Tongue (tissue), 2 donors: ENCODE results near the gene TEAD2. TPM values are rescaled to one million over a fixed set of nuclear protein-coding genes. Genes with fewer than 3 reads are reported as not detected.
A peak's percentile ranks its signal among the peaks of the same experiment; 100 is the strongest.
"Not testable (repeated sequence)": the region's sequence is repeated elsewhere in the genome, so short reads cannot be mapped to it uniquely, and the experiment has no call there.

Experiments used
- DNase-seq: peaks from one replicate; pipeline ENCODE4 v3.0.0-alpha.2; 2015
- total RNA-seq: library from RNA; depleted of rRNA; stranded (reverse); fragments of >200 nt; gene quantifications from one replicate; pipeline ENCODE4 v1.2.3, GENCODE V29; 2014

Gene TEAD2
- total RNA-seq, 1 donor from 2014 or later = 30.9 TPM

DNA sequence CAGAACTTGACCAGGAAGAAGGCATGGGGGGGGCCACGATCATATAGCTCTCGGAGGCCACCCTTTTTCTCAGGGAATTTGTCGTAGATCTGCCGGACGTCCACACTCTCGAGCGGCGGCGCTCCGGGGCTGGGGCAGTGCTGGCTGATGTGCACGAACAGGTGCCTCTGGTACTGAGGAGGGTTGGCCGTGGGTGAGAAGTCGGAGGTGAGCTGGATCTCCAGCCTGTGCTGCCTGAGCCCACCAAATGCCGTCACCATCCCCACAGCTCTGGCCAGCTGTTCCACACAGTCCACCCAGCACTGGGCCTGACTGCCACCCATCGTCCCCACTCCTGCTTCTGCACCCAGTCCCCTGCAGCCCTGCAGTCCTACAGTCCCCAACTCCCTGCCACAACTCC lies 15.0 kb downstream of the TEAD2 start:
- DNase-seq = no peak

DNA sequence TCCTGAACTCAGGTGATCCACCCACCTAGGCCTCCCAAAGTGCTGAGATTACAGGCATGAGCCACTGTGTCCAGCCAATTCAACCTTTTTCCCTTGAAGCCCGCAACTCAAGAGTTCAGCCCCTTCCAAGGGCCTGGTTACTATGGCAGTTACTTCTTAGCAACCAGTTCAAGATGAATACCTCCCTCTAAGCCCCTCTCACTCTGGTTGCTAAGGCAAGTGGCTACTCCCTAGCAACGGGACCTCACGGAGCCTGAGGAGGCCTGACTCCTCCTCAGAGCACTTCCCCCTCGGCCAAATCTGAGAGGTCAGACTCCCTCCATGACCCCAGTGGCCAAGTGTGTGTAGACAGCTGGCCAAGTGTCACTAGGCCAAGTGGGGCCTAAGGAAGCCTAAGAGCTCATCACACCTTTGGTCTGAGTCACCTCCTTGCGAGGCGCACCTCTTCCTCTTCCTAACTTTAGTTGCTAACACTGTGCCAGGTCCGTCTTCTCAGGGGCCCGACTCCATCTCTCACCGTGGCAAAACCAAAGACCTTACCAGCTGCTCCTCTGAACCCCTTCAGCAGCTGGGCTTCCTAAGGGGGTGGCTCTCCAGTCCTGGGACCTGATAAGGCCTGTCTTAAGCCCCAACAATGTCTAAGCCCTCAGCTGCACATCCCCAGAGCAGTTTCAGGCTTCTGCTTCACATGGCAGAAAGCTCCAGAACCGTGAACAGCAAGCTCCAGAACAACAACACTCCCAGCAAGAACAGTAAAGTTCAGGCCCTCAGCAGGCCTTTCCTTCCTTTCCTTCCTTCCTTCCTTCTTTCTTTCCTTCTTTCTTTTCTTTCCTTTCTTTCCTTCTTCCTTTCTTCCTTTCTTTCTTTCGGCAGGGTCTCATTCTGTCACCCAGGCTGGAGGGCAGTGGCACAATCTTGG lies 17.5 kb downstream of the TEAD2 start:
- DNase-seq = no peak

- DNase-seq = no peak
Measured at GRCh38 chr19:49343123-49343522, 19.1 kb downstream of the TEAD2 start.

DNA sequence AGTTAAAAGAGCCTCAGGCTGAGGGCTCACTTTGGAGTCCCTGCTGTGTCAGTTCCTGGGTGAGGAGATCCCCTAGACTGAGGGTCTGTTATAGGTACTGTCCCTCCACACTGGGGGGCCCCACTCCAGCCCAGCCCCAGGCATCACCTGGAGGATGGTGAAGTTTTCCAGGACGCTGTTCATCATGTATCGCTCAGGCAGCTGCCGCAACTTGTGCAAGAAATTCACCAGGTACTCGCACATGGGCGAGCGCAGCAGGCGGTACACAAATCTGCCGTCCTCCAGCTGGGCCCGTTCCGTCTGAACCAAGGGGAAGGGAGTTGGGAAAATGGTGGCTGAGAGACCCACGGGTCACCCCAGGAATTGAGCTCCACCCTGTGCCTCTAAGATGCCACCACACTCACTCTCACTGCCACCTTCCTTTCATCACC lies 19.9 kb downstream of the TEAD2 start:
- no peak for DNase-seq

DNA sequence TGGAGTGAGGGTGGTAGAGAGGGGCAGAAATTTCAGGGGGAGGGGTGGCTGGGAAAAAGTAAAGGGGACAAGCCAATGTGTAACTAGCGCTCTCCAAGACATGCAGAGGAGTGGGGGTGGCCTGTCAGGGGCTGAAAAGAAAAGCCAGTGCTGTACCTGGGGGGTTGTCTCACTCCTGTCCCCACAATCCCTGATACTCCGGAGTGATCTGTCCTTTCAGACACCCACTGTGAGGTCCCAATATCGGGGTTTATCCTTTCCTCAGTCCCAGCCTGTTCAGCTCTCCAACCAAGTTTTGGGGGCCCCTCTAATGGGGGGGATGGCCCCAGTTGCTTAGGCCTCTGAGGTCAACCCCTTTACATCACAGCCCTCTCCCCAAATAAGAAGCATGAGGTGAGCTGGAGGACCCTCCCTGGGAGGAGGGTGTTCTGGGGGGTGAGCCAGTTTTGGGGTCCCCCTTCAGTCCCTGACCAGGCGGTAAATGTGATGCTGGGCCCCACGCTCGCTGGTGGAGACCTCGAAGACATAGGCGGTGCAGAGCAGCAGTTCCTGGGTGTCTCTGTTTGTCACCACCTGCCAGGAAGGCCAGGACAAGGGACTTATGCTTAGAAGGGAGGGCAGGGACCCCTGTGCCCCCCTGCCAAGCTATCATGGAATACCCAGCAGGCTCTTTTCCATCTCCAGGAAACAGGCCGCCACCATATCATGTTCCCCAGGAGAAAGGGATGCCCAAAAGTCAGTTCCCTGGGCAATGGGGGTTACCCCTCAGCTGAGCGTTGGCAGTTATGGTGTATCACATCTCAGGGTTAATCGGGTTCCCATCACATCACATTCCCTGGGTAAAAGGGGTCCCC lies 21.1 kb downstream of the TEAD2 start:
- no peak for DNase-seq

GRCh38 chr19:49340069-49340864 lies 21.9 kb downstream of the TEAD2 start:
- peak; percentile 58 for DNase-seq

GRCh38 chr19:49339301-49340068 lies 22.7 kb downstream of the TEAD2 start:
- DNase-seq = peak; percentile 97

DNA sequence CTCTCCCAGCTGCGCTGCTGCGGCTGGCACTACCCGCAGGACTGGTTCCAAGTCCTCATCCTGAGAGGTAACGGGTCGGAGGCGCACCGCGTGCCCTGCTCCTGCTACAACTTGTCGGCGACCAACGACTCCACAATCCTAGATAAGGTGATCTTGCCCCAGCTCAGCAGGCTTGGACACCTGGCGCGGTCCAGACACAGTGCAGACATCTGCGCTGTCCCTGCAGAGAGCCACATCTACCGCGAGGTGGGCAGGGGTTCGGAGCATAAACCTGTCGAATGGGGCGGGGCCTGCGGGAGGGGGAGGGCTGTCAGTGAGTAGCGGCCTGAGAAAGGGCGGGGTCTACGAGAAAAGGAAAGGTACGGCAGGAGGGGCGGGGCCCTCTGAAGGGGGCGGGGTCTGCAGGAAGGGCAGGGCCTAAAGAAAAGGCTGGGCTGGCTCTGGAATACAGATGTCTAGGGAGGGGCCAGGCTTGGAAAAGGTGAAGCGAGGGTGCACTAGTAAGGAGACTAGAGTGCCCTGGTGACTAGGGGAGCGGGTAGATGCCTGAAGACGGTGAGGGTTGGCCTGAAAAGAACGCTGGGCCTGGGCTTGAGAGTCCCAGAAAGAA lies 23.4 kb downstream of the TEAD2 start:
- peak; percentile 80 for DNase-seq

DNA sequence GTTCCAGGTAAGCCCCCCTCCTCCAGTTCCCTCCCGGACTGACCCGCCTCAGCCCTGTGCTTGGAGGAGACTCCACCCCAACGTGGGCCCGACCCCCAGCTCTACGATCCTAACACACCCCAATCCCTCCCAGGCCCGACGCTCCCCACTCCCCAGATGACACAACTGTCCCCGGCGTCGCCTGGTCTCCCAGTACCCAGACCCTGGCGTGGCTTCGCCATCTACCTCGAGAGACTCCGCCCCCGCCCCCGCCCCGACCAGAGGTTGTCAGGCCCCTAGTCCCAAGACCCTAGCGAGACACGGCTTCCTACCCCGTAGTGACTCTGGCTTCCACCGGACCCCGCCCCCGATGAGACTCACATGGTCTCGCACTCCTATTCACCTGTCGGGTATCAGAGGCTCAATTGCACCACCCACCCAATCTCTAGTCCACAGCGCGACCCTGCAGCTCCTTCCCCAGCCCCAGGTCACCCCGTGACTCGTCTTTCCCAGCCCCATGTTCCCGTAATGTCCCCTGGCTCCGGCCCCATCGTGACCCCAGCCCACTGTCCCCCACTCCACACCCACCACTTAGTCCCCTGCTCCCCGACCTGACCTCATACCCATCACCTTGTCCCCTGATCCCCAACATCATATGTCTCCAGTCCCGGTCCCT lies 24.1 kb downstream of the TEAD2 start:
- no peak for DNase-seq

- DNase-seq = no peak
Measured at GRCh38 chr19:49337267-49338022, 24.8 kb downstream of the TEAD2 start.

DNA sequence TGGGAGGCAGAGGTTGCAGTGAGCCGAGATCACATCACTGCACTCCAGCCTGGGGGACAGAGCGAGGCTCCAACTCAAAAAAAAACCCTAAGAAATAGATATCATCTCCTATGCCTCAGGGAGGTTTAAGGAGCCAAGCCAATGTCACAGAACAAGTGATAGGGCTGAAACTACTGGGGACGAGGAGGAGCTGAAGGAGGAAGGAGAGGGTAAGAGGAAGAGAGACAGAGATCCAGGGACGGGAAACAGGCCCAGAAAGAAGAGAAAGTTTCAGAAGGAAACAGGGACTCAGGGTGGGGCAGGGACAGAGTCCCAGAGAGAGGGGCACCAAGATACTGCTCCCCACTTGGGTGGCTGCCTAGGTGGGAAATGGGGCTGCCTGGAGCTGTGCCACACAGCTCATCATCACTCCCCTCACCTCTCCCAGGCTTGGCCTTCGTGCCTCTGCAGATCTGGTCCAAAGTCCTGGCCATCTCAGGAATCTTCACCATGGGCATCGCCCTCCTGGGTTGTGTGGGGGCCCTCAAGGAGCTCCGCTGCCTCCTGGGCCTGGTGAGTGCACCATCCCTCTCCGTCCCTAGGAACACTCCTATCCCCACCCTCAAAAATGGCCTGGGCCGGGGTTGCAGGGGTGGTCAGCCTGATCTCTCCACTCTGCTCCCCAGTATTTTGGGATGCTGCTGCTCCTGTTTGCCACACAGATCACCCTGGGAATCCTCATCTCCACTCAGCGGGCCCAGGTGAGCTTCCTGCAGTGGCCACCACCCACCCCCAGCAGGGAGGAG lies 25.5 kb downstream of the TEAD2 start:
- no peak for DNase-seq

DNA sequence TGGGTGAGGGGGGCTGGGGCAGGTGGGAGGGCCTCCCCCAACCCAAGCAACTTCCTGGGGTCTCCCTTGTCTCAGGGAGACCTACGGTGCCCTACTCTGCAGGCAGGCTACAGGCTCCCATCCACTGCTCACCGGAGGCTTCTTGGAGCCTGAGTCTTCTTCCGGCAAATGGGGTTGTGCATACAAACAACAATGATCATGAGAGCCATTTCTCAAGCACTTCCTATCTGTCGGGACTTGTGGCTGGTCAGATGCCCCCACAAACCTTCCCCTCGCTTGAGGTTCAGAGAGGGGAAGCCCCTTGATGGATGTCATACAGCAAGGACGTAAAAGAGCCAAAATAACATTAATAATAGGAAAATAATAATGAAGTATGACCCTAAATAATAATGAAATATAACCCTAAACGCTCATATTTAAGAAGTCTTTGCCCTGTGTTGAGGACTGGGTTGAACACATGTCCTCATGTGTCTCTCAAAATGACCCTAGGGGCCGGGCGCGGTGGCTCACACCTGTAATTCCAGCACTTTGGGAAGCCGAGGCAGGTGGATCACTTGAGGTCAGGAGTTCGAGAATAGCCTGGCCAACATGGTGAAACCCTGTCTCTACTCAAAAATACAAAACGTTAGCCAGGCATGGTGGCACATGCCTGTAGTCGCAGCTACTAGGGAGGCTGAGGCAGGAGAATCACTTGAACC lies 26.3 kb downstream of the TEAD2 start:
- no peak for DNase-seq

DNA sequence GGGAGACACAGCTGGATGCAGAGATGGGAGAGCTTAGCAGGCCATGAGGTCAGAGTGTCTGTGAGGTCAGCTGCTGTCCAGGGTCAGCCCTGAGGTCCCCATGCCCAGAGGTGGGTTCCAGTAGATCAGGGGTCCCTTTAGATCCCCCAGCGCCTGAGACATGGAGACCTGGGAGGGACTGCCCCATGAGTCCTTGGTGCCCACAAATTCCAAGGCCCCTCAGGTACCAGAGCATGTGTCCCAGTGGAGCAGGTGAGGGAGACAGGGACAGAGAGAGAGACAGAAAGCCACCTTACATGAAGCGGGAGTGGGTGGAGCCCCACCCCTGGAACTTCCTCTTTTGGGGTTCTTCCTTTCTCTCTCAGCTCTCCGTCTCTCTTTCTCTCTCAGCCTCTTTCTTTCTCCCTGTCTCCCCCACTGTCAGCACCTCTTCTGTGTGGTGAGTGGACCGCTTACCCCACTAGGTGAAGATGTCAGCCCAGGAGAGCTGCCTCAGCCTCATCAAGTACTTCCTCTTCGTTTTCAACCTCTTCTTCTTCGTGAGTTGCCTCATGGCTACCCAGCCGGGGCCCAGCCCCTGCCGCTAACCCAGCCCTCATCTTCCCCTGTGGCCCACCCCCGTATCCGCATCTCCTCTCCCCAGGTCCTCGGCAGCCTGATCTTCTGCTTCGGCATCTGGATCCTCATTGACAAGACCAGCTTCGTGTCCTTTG lies 27.0 kb downstream of the TEAD2 start, which contains the start of gene CD37:
TSS of gene CD37 (plus strand) at position 336 of the 713 bp plus-strand sequence. CDS start at position 471, 135 bp downstream.
- no peak for DNase-seq

- no peak for DNase-seq
Measured at GRCh38 chr19:49333811-49334288, 28.4 kb downstream of the TEAD2 start.

GRCh38 chr19:49333418-49333805 lies 28.8 kb downstream of the TEAD2 start:
- no peak for DNase-seq

DNA sequence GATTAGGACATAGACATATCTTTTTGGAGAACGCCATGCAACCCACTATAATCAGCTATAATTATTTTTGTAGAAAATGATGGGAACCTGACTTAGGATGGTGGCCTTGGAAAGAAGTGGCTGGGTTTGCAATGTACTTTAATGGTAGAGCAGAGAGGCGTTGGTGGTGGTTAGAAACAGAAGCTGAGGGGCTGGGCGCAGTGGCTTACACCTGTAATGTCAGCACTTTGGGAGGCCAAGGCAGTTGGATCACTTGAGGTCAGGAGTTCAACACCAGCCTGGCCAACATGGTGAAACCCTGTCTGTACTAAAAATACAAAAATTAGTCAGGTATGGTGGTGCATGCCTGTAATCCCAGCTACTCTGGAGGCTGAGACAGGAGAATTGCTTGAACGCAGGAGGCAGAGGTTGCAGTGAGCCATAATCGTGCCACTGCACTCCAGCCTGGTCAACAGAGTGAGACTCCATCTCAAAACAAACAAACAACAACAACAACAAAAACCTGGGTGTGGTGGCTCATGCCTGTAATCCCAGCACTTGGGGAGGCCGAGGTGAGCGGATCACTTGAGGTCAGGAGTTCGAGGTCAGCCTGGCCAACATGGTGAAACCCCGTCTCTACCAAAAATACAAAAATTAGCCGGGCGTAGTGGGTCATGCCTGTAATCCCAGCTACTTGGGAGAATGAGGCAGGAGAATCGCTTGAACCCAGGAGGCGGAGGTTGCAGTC lies 29.4 kb downstream of the TEAD2 start:
- not testable (repeated sequence) for DNase-seq
